ENCODE results near the gene PPP1CC.
"Not testable (repeated sequence)": the region's sequence is repeated elsewhere in the genome, so short reads cannot be mapped to it uniquely, and the experiment has no call there.

Gene PPP1CC
- 216 to 228 reads per million in 2 donors for total RNA-seq

GRCh38 chr12:110742718-110743570 lies at the start of gene PPP1CC:
Gene PPP1CC (minus strand): TSS chr12:110742891. CDS start chr12:110742707, 184 bp downstream.
- DNase-seq, result peak; percentile 84 to 96 (median 91)

- no peak for DNase-seq
Observed at GRCh38 chr12:110791589-110791988, 48.9 kb upstream of the PPP1CC start.

GRCh38 chr12:110790301-110790700 lies 47.6 kb upstream of the PPP1CC start:
- DNase-seq, result no peak

GRCh38 chr12:110786012-110786411 lies 43.3 kb upstream of the PPP1CC start:
- DNase-seq, result no peak

- DNase-seq, result no peak
Observed at GRCh38 chr12:110785240-110785639, 42.5 kb upstream of the PPP1CC start.

- no peak for DNase-seq
Observed at GRCh38 chr12:110782922-110783321, 40.2 kb upstream of the PPP1CC start.

- no peak for DNase-seq
Observed at GRCh38 chr12:110782094-110782493, 39.4 kb upstream of the PPP1CC start.

GRCh38 chr12:110780448-110780847 lies 37.8 kb upstream of the PPP1CC start:
- DNase-seq, result peak in 4 of 5 experiments; percentile 6 to 76 (median 28)

- no peak for DNase-seq
Observed at GRCh38 chr12:110778833-110779577, 36.3 kb upstream of the PPP1CC start.

- peak in 2 of 5 experiments; percentile 51 to 53 for DNase-seq
Observed at GRCh38 chr12:110776410-110776809, 33.7 kb upstream of the PPP1CC start.

- DNase-seq, result peak in 1 of 5 experiments; percentile 23
Observed at GRCh38 chr12:110775997-110776396, 33.3 kb upstream of the PPP1CC start.

GRCh38 chr12:110774824-110775223 lies 32.1 kb upstream of the PPP1CC start:
- no peak for DNase-seq

- DNase-seq, result no peak
Observed at GRCh38 chr12:110768960-110769359, 26.3 kb upstream of the PPP1CC start.

- DNase-seq, result no peak
Observed at GRCh38 chr12:110767863-110768262, 25.2 kb upstream of the PPP1CC start.

- no peak for DNase-seq
Observed at GRCh38 chr12:110766311-110767154, 23.8 kb upstream of the PPP1CC start.

GRCh38 chr12:110765572-110765971 lies 22.9 kb upstream of the PPP1CC start:
- DNase-seq, result not testable (repeated sequence)

- DNase-seq, result no peak
Observed at GRCh38 chr12:110765111-110765510, 22.4 kb upstream of the PPP1CC start.

GRCh38 chr12:110763583-110763982 lies 20.9 kb upstream of the PPP1CC start:
- DNase-seq, result no peak

- peak in 1 of 5 experiments; percentile 30 for DNase-seq
Observed at GRCh38 chr12:110762891-110763290, 20.2 kb upstream of the PPP1CC start.

GRCh38 chr12:110760204-110760609 lies 17.5 kb upstream of the PPP1CC start:
- no peak for DNase-seq

GRCh38 chr12:110758922-110759321 lies 16.2 kb upstream of the PPP1CC start:
- DNase-seq, result no peak

GRCh38 chr12:110756611-110757010 lies 13.9 kb upstream of the PPP1CC start:
- DNase-seq, result no peak
